ENCODE results near the gene WDR35. TPM values are rescaled to one million over a fixed set of nuclear protein-coding genes. Genes with fewer than 3 reads are reported as not detected.
"Not testable (repeated sequence)": the region's sequence is repeated elsewhere in the genome, so short reads cannot be mapped to it uniquely, and the experiment has no call there.

WDR35 gene
- total RNA-seq, 1 experiment from 2014 or later, result 6.6 TPM

DNA sequence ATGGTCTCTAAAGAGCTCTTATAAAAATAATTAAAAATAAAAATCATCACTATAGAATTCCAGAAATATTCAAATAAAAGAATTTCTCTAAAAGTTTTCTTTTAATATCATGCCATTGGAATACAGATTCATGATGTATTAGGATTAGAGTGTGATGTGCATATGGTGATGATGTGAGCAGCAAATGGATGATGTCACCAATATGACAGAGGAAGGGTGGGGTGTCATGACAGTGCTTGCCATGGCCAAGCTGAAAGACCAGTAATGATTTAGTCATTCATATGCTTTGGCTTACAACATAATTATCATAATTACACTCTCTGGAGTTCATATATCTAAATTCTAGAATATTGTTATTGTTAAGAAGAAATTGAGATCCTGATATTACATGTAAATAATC lies 60.7 kb downstream of the WDR35 start:
- H3F3A ChIP-seq (ENCODE audit: low read length, unreplicated experiment), result peaks cover 9% of the 10 kb centered on the region
- H4K20me1 ChIP-seq (ENCODE audit: low read length), result no peaks in the 10 kb centered on the region
- ChIA-PET POLR2A (ENCODE audit: unreplicated experiment) (no interaction called here), CTCF (no interaction called here)
- H3K4me2 ChIP-seq (ENCODE audit: low read length), result no peak overlapping the region
- no peaks in the 10 kb centered on the region for H3K79me2 ChIP-seq (ENCODE audit: low read length)
- peaks cover 4% of the 10 kb centered on the region; the same call in 1 of the 2 replicates for H3K9me3 ChIP-seq (ENCODE audit: low read length)
- no peak overlapping the region for H3K9ac ChIP-seq (ENCODE audit: low read length)
- BruUV-seq (replicated peaks), result no TSS peak
- DNase-seq (no peak), ATAC-seq (no peak)
- H3K9me2 ChIP-seq (replicated peaks; ENCODE audit: low read length), result no peaks in the 10 kb centered on the region
- TF ChIP-seq EZH2 (IDR thresholded peaks at IDR 0.05; ENCODE audit: low read length, unreplicated experiment) (no peak), EZH2phosphoT487 (IDR thresholded peaks at IDR 0.05; ENCODE audit: borderline replicate concordance, low read length) (no peak)
- TF ChIP-seq, protein P1, sequence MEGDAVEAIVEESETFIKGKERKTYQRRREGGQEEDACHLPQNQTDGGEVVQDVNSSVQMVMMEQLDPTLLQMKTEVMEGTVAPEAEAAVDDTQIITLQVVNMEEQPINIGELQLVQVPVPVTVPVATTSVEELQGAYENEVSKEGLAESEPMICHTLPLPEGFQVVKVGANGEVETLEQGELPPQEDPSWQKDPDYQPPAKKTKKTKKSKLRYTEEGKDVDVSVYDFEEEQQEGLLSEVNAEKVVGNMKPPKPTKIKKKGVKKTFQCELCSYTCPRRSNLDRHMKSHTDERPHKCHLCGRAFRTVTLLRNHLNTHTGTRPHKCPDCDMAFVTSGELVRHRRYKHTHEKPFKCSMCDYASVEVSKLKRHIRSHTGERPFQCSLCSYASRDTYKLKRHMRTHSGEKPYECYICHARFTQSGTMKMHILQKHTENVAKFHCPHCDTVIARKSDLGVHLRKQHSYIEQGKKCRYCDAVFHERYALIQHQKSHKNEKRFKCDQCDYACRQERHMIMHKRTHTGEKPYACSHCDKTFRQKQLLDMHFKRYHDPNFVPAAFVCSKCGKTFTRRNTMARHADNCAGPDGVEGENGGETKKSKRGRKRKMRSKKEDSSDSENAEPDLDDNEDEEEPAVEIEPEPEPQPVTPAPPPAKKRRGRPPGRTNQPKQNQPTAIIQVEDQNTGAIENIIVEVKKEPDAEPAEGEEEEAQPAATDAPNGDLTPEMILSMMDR (conservative IDR thresholded peaks at IDR 0.05; ENCODE audit: low read depth, low read length), result no peak
- no peak overlapping the region for H3K4me3 ChIP-seq (ENCODE audit: low read length)
- no peak overlapping the region for H2AFZ ChIP-seq (ENCODE audit: low read length)
- peaks cover 35% of the 10 kb centered on the region for H3K36me3 ChIP-seq (ENCODE audit: low read depth, low read length)
- intact Hi-C loops (cut with micrococcal nuclease), result no loop called here
- H3K27ac ChIP-seq (ENCODE audit: low read length), result no peak overlapping the region
- H3K4me1 ChIP-seq (ENCODE audit: insufficient read depth, low read length), result peaks cover 25% of the 10 kb centered on the region
- no peaks in the 10 kb centered on the region for H3K27me3 ChIP-seq (ENCODE audit: low read length)

- H3K9ac ChIP-seq (ENCODE audit: low read length); H3K27me3 ChIP-seq (ENCODE audit: low read length); H3K4me2 ChIP-seq (ENCODE audit: low read length); H3K79me2 ChIP-seq (ENCODE audit: low read length); H3K9me2 ChIP-seq (replicated peaks; ENCODE audit: low read length); H3K4me3 ChIP-seq (ENCODE audit: low read length); ATAC-seq; DNase-seq; H3K27ac ChIP-seq (ENCODE audit: low read length); BruUV-seq (replicated peaks); POLR2A ChIA-PET (ENCODE audit: unreplicated experiment); H3F3A ChIP-seq (ENCODE audit: low read length, unreplicated experiment); H3K9me3 ChIP-seq (ENCODE audit: low read length); H4K20me1 ChIP-seq (ENCODE audit: low read length); CTCF ChIA-PET; intact Hi-C loops (cut with micrococcal nuclease); H2AFZ ChIP-seq (ENCODE audit: low read length): not testable (repeated sequence)
- Histone ChIP-seq H3K4me1 (ENCODE audit: insufficient read depth, low read length) (peaks cover 12% of the 10 kb centered on the region), H3K36me3 (ENCODE audit: low read depth, low read length) (peaks cover 35% of the 10 kb centered on the region)
Observed at GRCh38 chr2:19927816-19928215, 62.1 kb downstream of the WDR35 start.

DNA sequence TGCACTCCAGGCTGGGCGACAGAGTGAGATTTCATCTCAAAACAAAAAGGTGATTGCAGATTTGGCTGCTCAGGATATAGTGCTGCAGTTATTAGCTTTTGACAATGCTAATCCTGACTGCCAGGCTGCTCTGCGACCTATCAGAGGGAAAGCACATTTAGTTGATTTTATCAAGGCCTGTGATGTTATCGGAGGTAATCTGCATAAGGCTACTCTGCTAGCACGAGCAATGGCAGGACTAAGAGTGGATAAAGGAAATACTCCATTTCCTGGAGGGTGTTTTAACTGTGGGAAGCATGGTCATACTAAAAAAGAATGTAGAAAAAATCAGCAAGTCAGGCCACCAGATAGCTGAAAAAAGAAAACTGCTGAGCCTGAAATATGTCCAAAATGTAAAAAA lies 65.4 kb downstream of the WDR35 start:
- H3F3A ChIP-seq (ENCODE audit: low read length, unreplicated experiment), result not testable (repeated sequence)

GRCh38 chr2:19922188-19922587 lies 67.7 kb downstream of the WDR35 start:
- H3K9me3 ChIP-seq (ENCODE audit: low read length); H3K9ac ChIP-seq (ENCODE audit: low read length); CTCF ChIA-PET; BruUV-seq (replicated peaks); H3K36me3 ChIP-seq (ENCODE audit: low read depth, low read length); DNase-seq; H3K27ac ChIP-seq (ENCODE audit: low read length); H3K9me2 ChIP-seq (replicated peaks; ENCODE audit: low read length); POLR2A ChIA-PET (ENCODE audit: unreplicated experiment); H3F3A ChIP-seq (ENCODE audit: low read length, unreplicated experiment); intact Hi-C loops (cut with micrococcal nuclease); H3K79me2 ChIP-seq (ENCODE audit: low read length); H3K4me2 ChIP-seq (ENCODE audit: low read length); H3K4me3 ChIP-seq (ENCODE audit: low read length); H4K20me1 ChIP-seq (ENCODE audit: low read length); H2AFZ ChIP-seq (ENCODE audit: low read length); H3K4me1 ChIP-seq (ENCODE audit: insufficient read depth, low read length); ATAC-seq; H3K27me3 ChIP-seq (ENCODE audit: low read length): not testable (repeated sequence)

More for the DNA sequence above, 65.4 kb downstream of the WDR35 start:
- H3K27ac ChIP-seq (ENCODE audit: low read length); BruUV-seq (replicated peaks); H3K9me3 ChIP-seq (ENCODE audit: low read length); H3K9ac ChIP-seq (ENCODE audit: low read length); H3K4me2 ChIP-seq (ENCODE audit: low read length); H4K20me1 ChIP-seq (ENCODE audit: low read length); DNase-seq; H3K4me1 ChIP-seq (ENCODE audit: insufficient read depth, low read length); H3K4me3 ChIP-seq (ENCODE audit: low read length); ATAC-seq; H3K79me2 ChIP-seq (ENCODE audit: low read length); CTCF ChIA-PET; intact Hi-C loops (cut with micrococcal nuclease); H3K27me3 ChIP-seq (ENCODE audit: low read length); POLR2A ChIA-PET (ENCODE audit: unreplicated experiment); H2AFZ ChIP-seq (ENCODE audit: low read length); H3K9me2 ChIP-seq (replicated peaks; ENCODE audit: low read length): not testable (repeated sequence)
- peaks cover 19% of the 10 kb centered on the region for H3K36me3 ChIP-seq (ENCODE audit: low read depth, low read length)
